Upper lobe of left lung (tissue), 4 donors: ENCODE results near the gene B3GALT6.

ENCODE experiments used
- CTCF ChIP-seq, 6 experiments: fragments of 450-650 bp in 4 of 6; fragments of 200-600 bp in 2 of 6; sonication (generic) in 2 of 6; IDR thresholded peaks; one replicate each; pipeline ENCODE4 v1.5.1; 2016 to 2019; ENCODE audit warnings: antibody characterized with exemption in 6 of 6
- EP300 ChIP-seq, 4 donors: sonication (generic); formaldehyde crosslinking; IDR thresholded peaks; one replicate each; pipeline ENCODE4 v1.5.1; 2017; ENCODE audit warnings: antibody characterized with exemption in 4 of 4, control low read depth in 2 of 4
- POLR2A ChIP-seq, 4 donors: fragments of 450-650 bp; IDR thresholded peaks; one replicate each; pipeline ENCODE4 v1.5.1; 2016 to 2017; ENCODE audit warnings: antibody characterized with exemption in 4 of 4, mild to moderate bottlenecking in 2 of 4
- POLR2AphosphoS5 ChIP-seq, 2 donors: sonication (generic); formaldehyde crosslinking; IDR thresholded peaks; one replicate each; pipeline ENCODE4 v1.5.1; 2017; ENCODE audit warnings: antibody characterized with exemption in 2 of 2

GRCh38 chr1:1272341-1273208 lies 40.5 kb downstream of the B3GALT6 start:
- TF ChIP-seq CTCF (IDR thresholded peaks at IDR 0.05): no peak
- TF ChIP-seq POLR2AphosphoS5 (IDR thresholded peaks at IDR 0.05): no peak
- peak in 2 of 4 donors; percentile 12 to 31 for TF ChIP-seq POLR2A (IDR thresholded peaks at IDR 0.05)
- TF ChIP-seq EP300 (IDR thresholded peaks at IDR 0.05): no peak
